ENCODE data around the gene ZNF160.

Gene ZNF160

GRCh38 chr19:53094754-53095575 lies 8.3 kb downstream of the ZNF160 start:
- peaks cover 2% of the 10 kb centered on the region; the same call in 1 of the 2 replicates for H3K9me3 ChIP-seq (ENCODE audit: control insufficient read depth, insufficient read depth, low read depth, low read length)
- TF ChIP-seq ZNF121 (tag by site-specific recombination; IDR thresholded peaks at IDR 0.05) (no peak), ZNF175 (tag by site-specific recombination; IDR thresholded peaks at IDR 0.05) (no peak), YY1 (tag by site-specific recombination; IDR thresholded peaks at IDR 0.05) (no peak), ZNF10 (tag by site-specific recombination; IDR thresholded peaks at IDR 0.05) (no peak), MYNN (tag by site-specific recombination; IDR thresholded peaks at IDR 0.05; ENCODE audit: borderline replicate concordance) (no peak)
- H3K4me3 ChIP-seq (ENCODE audit: low read depth, low read length) = no peak overlapping the region
- H3K4me1 ChIP-seq (ENCODE audit: control insufficient read depth, insufficient read depth, low read length) = no peaks in the 10 kb centered on the region
- H3K36me3 ChIP-seq (ENCODE audit: control insufficient read depth in 2 of 2, insufficient read depth in 1 of 2, low read length in 2 of 2) = peaks cover 0 to 49% of the 10 kb centered on the region in 2 experiments; a peak in 2 of 3 replicates
- ChIA-PET CTCF (no interaction called here), POLR2A (no interaction called here)
- H3K27ac ChIP-seq (ENCODE audit: extremely low read depth, low read depth, low read length) = no peak overlapping the region

DNA sequence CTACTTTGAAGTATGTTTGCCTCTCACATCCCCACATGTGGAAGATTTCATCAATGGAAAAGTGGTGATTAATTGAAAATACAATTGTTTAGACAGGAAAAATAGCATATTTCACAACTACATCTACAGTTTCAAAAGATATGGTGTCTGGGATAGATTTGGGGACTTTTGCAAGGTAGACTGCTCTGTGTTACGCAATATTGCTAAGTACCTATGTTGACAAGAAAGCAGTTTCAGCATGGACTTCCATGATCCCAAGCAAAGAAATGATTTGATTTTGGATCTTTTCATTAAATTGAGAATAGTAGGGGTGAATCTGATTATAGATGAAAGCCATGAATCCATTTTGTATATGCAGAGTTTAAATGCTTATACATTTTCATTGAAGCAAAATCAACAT lies 10.5 kb downstream of the ZNF160 start:
- peaks cover 0 to 53% of the 10 kb centered on the region in 2 experiments; a peak in 2 of 3 replicates for H3K36me3 ChIP-seq (ENCODE audit: control insufficient read depth in 2 of 2, insufficient read depth in 1 of 2, low read length in 2 of 2)
- POLR2A ChIA-PET = no interaction called here
- CTCF ChIA-PET = no interaction called here

More for the DNA sequence above, 10.5 kb downstream of the ZNF160 start:
- Histone ChIP-seq H3K9me3 (ENCODE audit: control insufficient read depth, insufficient read depth, low read depth, low read length) (peaks cover 2% of the 10 kb centered on the region; the same call in 1 of the 2 replicates), H3K4me3 (ENCODE audit: low read depth, low read length) (no peak overlapping the region), H3K4me1 (ENCODE audit: control insufficient read depth, insufficient read depth, low read length) (no peaks in the 10 kb centered on the region), H3K27ac (ENCODE audit: extremely low read depth, low read depth, low read length) (no peak overlapping the region)
- TF ChIP-seq ZNF639 (tag by site-specific recombination; IDR thresholded peaks at IDR 0.05) (no peak), ZFP41 (tag by site-specific recombination; IDR thresholded peaks at IDR 0.05; ENCODE audit: borderline replicate concordance) (no peak), ZNF660 (tag by site-specific recombination; IDR thresholded peaks at IDR 0.05) (no peak), ZNF292 (tag by site-specific recombination; IDR thresholded peaks at IDR 0.05; ENCODE audit: borderline replicate concordance, low read depth) (no peak), MYNN (tag by site-specific recombination; IDR thresholded peaks at IDR 0.05; ENCODE audit: borderline replicate concordance) (no peak), HOXA7 (CRISPR knock-in tag; IDR thresholded peaks at IDR 0.05; ENCODE audit: borderline replicate concordance) (no peak), ZBTB1 (tag by site-specific recombination; IDR thresholded peaks at IDR 0.05) (no peak), ZNF324 (tag by site-specific recombination; IDR thresholded peaks at IDR 0.05) (no peak), ZBTB48 (tag by site-specific recombination; IDR thresholded peaks at IDR 0.05) (no peak), ZNF23 (tag by site-specific recombination; IDR thresholded peaks at IDR 0.05; ENCODE audit: borderline replicate concordance) (no peak), ZNF223 (tag by site-specific recombination; IDR thresholded peaks at IDR 0.05) (no peak), ZBTB21 (tag by site-specific recombination; IDR thresholded peaks at IDR 0.05) (no peak), ZFHX2 (tag by site-specific recombination; conservative IDR thresholded peaks at IDR 0.05) (no peak), ZNF404 (tag by site-specific recombination; IDR thresholded peaks at IDR 0.05) (no peak), ATF2 (tag by site-specific recombination; IDR thresholded peaks at IDR 0.05; ENCODE audit: low read depth) (no peak), ZNF76 (tag by site-specific recombination; IDR thresholded peaks at IDR 0.05; ENCODE audit: borderline replicate concordance, low read depth) (no peak)
- TF ChIP-seq, protein P1, sequence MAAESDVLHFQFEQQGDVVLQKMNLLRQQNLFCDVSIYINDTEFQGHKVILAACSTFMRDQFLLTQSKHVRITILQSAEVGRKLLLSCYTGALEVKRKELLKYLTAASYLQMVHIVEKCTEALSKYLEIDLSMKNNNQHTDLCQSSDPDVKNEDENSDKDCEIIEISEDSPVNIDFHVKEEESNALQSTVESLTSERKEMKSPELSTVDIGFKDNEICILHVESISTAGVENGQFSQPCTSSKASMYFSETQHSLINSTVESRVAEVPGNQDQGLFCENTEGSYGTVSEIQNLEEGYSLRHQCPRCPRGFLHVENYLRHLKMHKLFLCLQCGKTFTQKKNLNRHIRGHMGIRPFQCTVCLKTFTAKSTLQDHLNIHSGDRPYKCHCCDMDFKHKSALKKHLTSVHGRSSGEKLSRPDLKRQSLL (tag by site-specific recombination; IDR thresholded peaks at IDR 0.05) = no peak
- TF ChIP-seq, protein P2, sequence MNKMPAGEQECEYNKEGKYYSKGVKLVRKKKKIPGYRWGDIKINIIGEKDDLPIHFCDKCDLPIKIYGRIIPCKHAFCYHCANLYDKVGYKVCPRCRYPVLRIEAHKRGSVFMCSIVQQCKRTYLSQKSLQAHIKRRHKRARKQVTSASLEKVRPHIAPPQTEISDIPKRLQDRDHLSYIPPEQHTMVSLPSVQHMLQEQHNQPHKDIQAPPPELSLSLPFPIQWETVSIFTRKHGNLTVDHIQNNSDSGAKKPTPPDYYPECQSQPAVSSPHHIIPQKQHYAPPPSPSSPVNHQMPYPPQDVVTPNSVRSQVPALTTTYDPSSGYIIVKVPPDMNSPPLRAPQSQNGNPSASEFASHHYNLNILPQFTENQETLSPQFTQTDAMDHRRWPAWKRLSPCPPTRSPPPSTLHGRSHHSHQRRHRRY (tag by site-specific recombination; IDR thresholded peaks at IDR 0.05) = no peak
